Endothelial cell of umbilical vein (primary cell): ENCODE measurements around the gene PLD6. TPM values are rescaled to one million over a fixed set of nuclear protein-coding genes. Genes with fewer than 3 reads are reported as not detected.

Experiments
- BruUV-seq: library from RNA; stranded (reverse); fragments of 400-500 nt; replicated peaks from 2 replicates; lab custom pipeline; 2021; lab: Mats Ljungman, UMichigan
- CTCF ChIA-PET: fragments of 300-600, 350-600 bp; sonication (Branson Sonifier 250); formaldehyde crosslinking; loops from one replicate; lab custom pipeline; 2021; ENCODE audit warnings: antibody characterized with exemption, inconsistent platforms; lab: Charles Lee
- POLR2A ChIA-PET: fragments of 300-600, 350-600 bp; sonication (Branson Sonifier 250); formaldehyde crosslinking; loops from one replicate; lab custom pipeline; 2021; ENCODE audit warnings: antibody characterized with exemption, inconsistent platforms; lab: Charles Lee
- DNase-seq: peaks from one replicate; pipeline ENCODE4 v3.0.0-alpha.2; 2011; ENCODE audit warnings: low read depth, low spot score
- FAIRE-seq: peaks from 2 replicates; lab custom pipeline; 2011; peaks lifted over from hg19 to GRCh38; lab: Jason Lieb, UNC
- H2AFZ ChIP-seq: 2 replicates; pipeline ENCODE4 v1.6.0; 2012; ENCODE audit warnings: low read depth, low read length, control low read depth, inconsistent platforms
- H3K27ac ChIP-seq: 2 replicates; pipeline ENCODE4 v1.5.1; 2011; ENCODE audit warnings: low read depth, mild to moderate bottlenecking, control low read depth, low read length, moderate library complexity; ENCODE audit not compliant: insufficient read depth
- H3K27me3 ChIP-seq, 2 experiments: 2 replicates each; pipeline versions ENCODE4 v1.6.0 to v1.6.1; 2011; ENCODE audit warnings: low read length in 2 of 2, mixed read lengths in 1 of 2; ENCODE audit not compliant: control insufficient read depth in 2 of 2, insufficient read depth in 2 of 2
- H3K36me3 ChIP-seq, 2 experiments: 2 replicates in 1 of 2; 3 replicates in 1 of 2; pipeline ENCODE4 v1.5.1; 2011; ENCODE audit warnings: low read length in 2 of 2, mild to moderate bottlenecking in 1 of 2, moderate library complexity in 1 of 2; ENCODE audit not compliant: control insufficient read depth in 2 of 2, insufficient read depth in 2 of 2; ENCODE audit errors: extremely low read depth in 1 of 2
- H3K4me1 ChIP-seq: 3 replicates; pipeline ENCODE4 v1.5.1; 2011; ENCODE audit warnings: mild to moderate bottlenecking, low read length; ENCODE audit not compliant: control insufficient read depth, insufficient read depth; ENCODE audit errors: extremely low read depth
- H3K4me2 ChIP-seq: 2 replicates; pipeline ENCODE4 v1.6.1; 2011; ENCODE audit warnings: low read length, control low read depth, mixed read lengths; ENCODE audit not compliant: insufficient read depth
- H3K4me3 ChIP-seq, 3 experiments: fragments of 200-600 bp in 1 of 3; sonication (generic), shearing (Covaris generic) in 1 of 3; replicated peaks in 1 of 3; 2 replicates each; pipeline ENCODE4 v1.5.1; 2011 to 2016; ENCODE audit warnings: control low read depth in 3 of 3, low read length in 3 of 3, mild to moderate bottlenecking in 2 of 3, inconsistent platforms in 1 of 3, low read depth in 1 of 3, moderate library complexity in 1 of 3; ENCODE audit not compliant: insufficient read depth in 1 of 3
- H3K79me2 ChIP-seq: 2 replicates; pipeline ENCODE4 v1.6.0; 2012; ENCODE audit warnings: low read length, inconsistent platforms; ENCODE audit not compliant: control insufficient read depth, insufficient read depth
- H3K9ac ChIP-seq: replicated peaks from 2 replicates; pipeline ENCODE3; 2011; ENCODE audit warnings: low read length, control low read depth; ENCODE audit not compliant: insufficient read depth; ENCODE audit errors: extremely low read depth
- H3K9me1 ChIP-seq: replicated peaks from 3 replicates; pipeline ENCODE4 v1.6.0; 2011; ENCODE audit warnings: mild to moderate bottlenecking, low read length; ENCODE audit not compliant: control insufficient read depth, insufficient read depth; ENCODE audit errors: extremely low read depth
- H3K9me3 ChIP-seq: replicated peaks from 2 replicates; pipeline ENCODE4 v1.5.1; 2012; ENCODE audit warnings: low read length, inconsistent platforms; ENCODE audit not compliant: control insufficient read depth, insufficient read depth
- H4K20me1 ChIP-seq: replicated peaks from 2 replicates; pipeline ENCODE3; 2011; ENCODE audit warnings: mild to moderate bottlenecking, low read length; ENCODE audit not compliant: control insufficient read depth, insufficient read depth; ENCODE audit errors: extremely low read depth
- CTCF ChIP-seq, 2 donors: IDR thresholded peaks; 1 replicate in 1 of 2; 2 replicates in 1 of 2; pipeline ENCODE4 v1.5.1; 2011; ENCODE audit warnings: low read length in 2 of 2, mild to moderate bottlenecking in 2 of 2, moderate library complexity in 2 of 2, control low read depth in 1 of 2, inconsistent platforms in 1 of 2, low read depth in 1 of 2; ENCODE audit not compliant: insufficient read depth in 1 of 2; ENCODE audit errors: extremely low read depth in 1 of 2
- MAX ChIP-seq: IDR thresholded peaks from 2 replicates; pipeline ENCODE4 v1.6.1; 2011; ENCODE audit not compliant: insufficient read depth, insufficient read length
- dilution Hi-C: fragments of 300-500 bp; cut with MboI; formaldehyde crosslinking; loops from one replicate; pipeline ENCODE4 v1.15.0; 2019; ENCODE audit warnings: low sequenced_read_pairs; ENCODE audit not compliant: extremely low pct_ligation_motif_present
- intact Hi-C: fragments of 100-400 bp; cut with micrococcal nuclease; formaldehyde crosslinking; loops from one replicate; pipeline ENCODE4 v1.10.0; 2022
- polyA plus RNA-seq, 4 experiments: library from polyadenylated mRNA; depleted of rRNA in 3 of 4; stranded (reverse) in 3 of 4; unstranded in 1 of 4; fragments of >200 nt; gene quantifications; 2 replicates each; pipeline versions ENCODE4 v1.2.1 to v1.2.3, GENCODE V29; 2011 to 2012; ENCODE audit warnings: missing spikeins in 1 of 4
- total RNA-seq: library from RNA; stranded (reverse); gene quantifications from 2 replicates; pipeline ENCODE4 v1.2.3, GENCODE V29; 2021

The PLD6 gene
- total and polyA plus RNA-seq, 2 donors (not counting 3 experiments of a cell fraction or from before 2014, with no cell fraction given): 2.9 to 4.4 TPM

GRCh38 chr17:17168401-17168800, 37.7 kb downstream of the PLD6 start:
- Histone ChIP-seq H3K36me3 (peaks cover 19 to 59% of the 10 kb centered on the region in 2 experiments), H3K9me1 (no peaks in the 10 kb centered on the region), H2AFZ (no peak overlapping the region), H3K9me3 (no peaks in the 10 kb centered on the region), H3K79me2 (no peaks in the 10 kb centered on the region), H3K4me3 (no peak overlapping the region), H3K27me3 (no peaks in the 10 kb centered on the region), H3K4me2 (no peak overlapping the region), H4K20me1 (no peaks in the 10 kb centered on the region), H3K4me1 (peaks cover 12% of the 10 kb centered on the region), H3K9ac (no peak overlapping the region), H3K27ac (no peak overlapping the region)
- ChIA-PET POLR2A (no interaction called here), CTCF (interaction anchor here (1.1 kb wide), 1 partner anchor 105 kb away, joined by 3 read pairs; no protein-coding TSS in a partner anchor)
- TF ChIP-seq CTCF (IDR thresholded peaks at IDR 0.05; ENCODE audit: extremely low read depth in 1 of 2, insufficient read depth in 1 of 2, low read depth in 1 of 2, low read length in 2 of 2) (no peak), MAX (no peak)
- BruUV-seq: no TSS peak
- DNase-seq (no peak), FAIRE-seq (no peak)
- intact Hi-C loops: no loop called here
- dilution Hi-C loops: no loop called here

- DNase-seq: no peak
- Histone ChIP-seq H3K4me2 (no peak overlapping the region), H3K4me3 (no peak overlapping the region), H3K27me3 (no peaks in the 10 kb centered on the region), H3K9ac (no peak overlapping the region), H3K27ac (no peak overlapping the region), H4K20me1 (no peaks in the 10 kb centered on the region), H3K36me3 (peaks cover 15 to 59% of the 10 kb centered on the region in 2 experiments), H2AFZ (no peak overlapping the region), H3K79me2 (no peaks in the 10 kb centered on the region), H3K9me1 (no peaks in the 10 kb centered on the region), H3K4me1 (peaks cover 12% of the 10 kb centered on the region), H3K9me3 (no peaks in the 10 kb centered on the region)
- intact Hi-C loops: no loop called here
- TF ChIP-seq CTCF (IDR thresholded peaks at IDR 0.05; ENCODE audit: extremely low read depth in 1 of 2, insufficient read depth in 1 of 2, low read depth in 1 of 2, low read length in 2 of 2): no peak
- dilution Hi-C loops: no loop called here
- CTCF ChIA-PET: no interaction called here
- no TSS peak for BruUV-seq
- FAIRE-seq: no peak
- POLR2A ChIA-PET: no interaction called here
Observed at GRCh38 chr17:17167986-17168385, 38.1 kb downstream of the PLD6 start.
